Measurements from ENCODE around the gene BLTP3A. TPM values are rescaled to one million over a fixed set of nuclear protein-coding genes. Genes with fewer than 3 reads are reported as not detected.

Gene BLTP3A
- total RNA-seq, 1 donor from 2014 or later, result 16.5 TPM

DNA sequence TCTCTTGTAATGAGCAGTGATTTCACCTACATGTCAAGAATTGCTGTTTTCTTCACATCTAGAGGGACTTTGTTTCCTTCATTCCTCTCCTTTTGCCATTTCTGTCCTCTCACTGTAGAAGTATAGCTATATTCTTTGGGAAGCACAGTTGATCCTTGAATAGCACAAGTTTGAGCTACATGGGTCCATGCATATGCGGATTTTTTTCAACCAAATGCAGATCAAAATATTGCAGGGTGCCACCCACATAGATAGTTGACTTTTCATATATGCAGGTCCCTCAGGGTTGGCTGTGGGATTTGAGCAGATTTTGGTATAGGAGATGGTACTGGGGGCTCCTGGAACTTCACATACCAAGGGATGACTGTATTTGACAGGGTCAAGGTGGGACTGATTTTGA lies 41.1 kb downstream of the BLTP3A start:
- TF ChIP-seq, protein P1, sequence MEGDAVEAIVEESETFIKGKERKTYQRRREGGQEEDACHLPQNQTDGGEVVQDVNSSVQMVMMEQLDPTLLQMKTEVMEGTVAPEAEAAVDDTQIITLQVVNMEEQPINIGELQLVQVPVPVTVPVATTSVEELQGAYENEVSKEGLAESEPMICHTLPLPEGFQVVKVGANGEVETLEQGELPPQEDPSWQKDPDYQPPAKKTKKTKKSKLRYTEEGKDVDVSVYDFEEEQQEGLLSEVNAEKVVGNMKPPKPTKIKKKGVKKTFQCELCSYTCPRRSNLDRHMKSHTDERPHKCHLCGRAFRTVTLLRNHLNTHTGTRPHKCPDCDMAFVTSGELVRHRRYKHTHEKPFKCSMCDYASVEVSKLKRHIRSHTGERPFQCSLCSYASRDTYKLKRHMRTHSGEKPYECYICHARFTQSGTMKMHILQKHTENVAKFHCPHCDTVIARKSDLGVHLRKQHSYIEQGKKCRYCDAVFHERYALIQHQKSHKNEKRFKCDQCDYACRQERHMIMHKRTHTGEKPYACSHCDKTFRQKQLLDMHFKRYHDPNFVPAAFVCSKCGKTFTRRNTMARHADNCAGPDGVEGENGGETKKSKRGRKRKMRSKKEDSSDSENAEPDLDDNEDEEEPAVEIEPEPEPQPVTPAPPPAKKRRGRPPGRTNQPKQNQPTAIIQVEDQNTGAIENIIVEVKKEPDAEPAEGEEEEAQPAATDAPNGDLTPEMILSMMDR (IDR thresholded peaks at IDR 0.05; ENCODE audit: borderline replicate concordance), result no peak
- Histone ChIP-seq H3K36me3 (peaks cover 83% of the 10 kb centered on the region), H3K4me3 (no peak overlapping the region), H3K9me3 (replicated peaks) (no peaks in the 10 kb centered on the region), H3K27me3 (ENCODE audit: low read depth) (no peaks in the 10 kb centered on the region), H3K27ac (replicated peaks) (no peak overlapping the region), H3K4me1 (no peaks in the 10 kb centered on the region)
- intact Hi-C loops (cut with micrococcal nuclease), result no loop called here
- no peak for DNase-seq

DNA sequence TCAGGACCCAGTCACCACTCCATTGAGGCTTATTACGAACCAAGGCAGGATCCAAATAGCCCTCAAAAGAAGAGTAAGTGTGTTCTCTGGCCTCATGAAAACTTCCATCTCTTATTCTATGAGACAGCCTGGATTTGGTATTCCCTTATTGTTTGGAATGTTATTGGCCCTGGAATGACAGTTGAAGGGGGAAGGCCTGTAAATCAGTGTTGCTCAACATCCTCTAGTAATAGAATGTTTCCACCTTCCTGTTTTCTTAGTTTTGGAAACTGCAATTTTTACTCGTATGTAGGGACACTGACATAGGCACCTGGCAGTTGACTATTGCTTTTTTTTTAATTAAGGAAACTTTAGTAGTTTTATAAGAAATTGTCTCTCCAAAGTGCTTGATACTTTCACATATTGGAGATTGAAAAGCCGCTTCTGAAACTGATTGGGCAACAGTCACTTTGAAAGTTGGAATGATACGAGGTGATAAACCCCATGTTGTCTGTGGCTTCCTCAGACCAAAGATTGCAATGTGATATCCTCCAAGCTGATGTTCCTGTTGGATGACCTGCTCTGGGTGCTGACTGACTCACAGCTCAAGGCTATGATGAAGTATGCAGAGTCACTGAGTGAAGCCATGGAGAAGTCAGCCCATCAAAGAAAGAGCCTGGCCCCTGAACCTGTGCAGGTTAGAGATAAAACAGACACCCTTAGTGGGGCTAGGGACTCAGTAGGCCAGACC lies 43.1 kb downstream of the BLTP3A start:
- no peak overlapping the region for H3K27ac ChIP-seq (replicated peaks)
- intact Hi-C loops (cut with micrococcal nuclease), result no loop called here

DNA sequence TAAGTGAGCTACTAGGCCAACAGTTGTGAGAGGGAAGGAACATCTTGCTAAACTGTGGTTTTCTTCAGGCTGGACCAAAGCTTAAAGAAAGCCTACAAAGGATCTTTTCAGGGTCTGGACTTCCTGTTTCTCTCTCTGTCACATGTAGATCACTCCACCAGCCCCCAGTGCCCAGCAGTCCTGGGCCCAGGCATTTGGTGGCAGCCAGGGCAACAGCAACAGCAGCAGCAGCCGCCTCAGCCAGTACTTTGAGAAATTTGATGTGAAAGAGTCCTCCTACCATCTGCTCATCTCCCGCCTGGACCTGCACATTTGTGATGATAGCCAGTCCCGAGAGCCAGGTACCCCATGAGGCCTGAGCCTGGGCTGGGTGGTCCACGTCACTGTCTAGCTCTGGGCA lies 44.1 kb downstream of the BLTP3A start:
- intact Hi-C loops (cut with micrococcal nuclease), result no loop called here
- DNase-seq, result no peak
- Histone ChIP-seq H3K36me3 (peaks cover 67% of the 10 kb centered on the region), H3K27ac (replicated peaks) (no peak overlapping the region), H3K4me3 (no peak overlapping the region), H3K27me3 (ENCODE audit: low read depth) (no peaks in the 10 kb centered on the region), H3K9me3 (replicated peaks) (no peaks in the 10 kb centered on the region), H3K4me1 (peaks cover 4% of the 10 kb centered on the region)
- TF ChIP-seq, protein P1 (IDR thresholded peaks at IDR 0.05; ENCODE audit: borderline replicate concordance), result no peak

More for the DNA sequence above, 43.1 kb downstream of the BLTP3A start:
- H3K4me3 ChIP-seq, result no peak overlapping the region
- H3K36me3 ChIP-seq, result peaks cover 74% of the 10 kb centered on the region
- TF ChIP-seq, protein P1 (IDR thresholded peaks at IDR 0.05; ENCODE audit: borderline replicate concordance), result no peak
- no peaks in the 10 kb centered on the region for H3K27me3 ChIP-seq (ENCODE audit: low read depth)
- no peak for DNase-seq
- H3K4me1 ChIP-seq, result peaks cover 3% of the 10 kb centered on the region
- no peaks in the 10 kb centered on the region for H3K9me3 ChIP-seq (replicated peaks)

DNA sequence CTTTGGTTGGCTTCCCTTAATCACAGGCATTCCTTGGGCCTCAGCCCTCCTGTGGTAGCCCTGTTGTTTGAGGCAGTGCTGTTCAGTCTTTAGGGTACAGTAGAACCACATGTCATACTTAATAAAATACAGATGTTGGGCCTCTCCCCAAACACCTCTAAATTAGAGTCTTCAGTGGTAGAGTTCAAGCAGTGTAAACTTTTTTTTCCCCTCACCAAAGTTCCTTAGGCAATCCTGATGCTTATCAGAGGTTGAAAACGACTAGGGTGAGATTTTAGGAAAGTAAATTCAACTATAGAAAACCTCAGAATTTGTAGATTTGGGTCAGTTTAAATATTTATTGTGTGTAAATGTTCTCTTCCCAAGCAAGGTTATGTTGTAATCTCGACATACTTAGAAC lies 44.6 kb downstream of the BLTP3A start:
- H3K27me3 ChIP-seq (ENCODE audit: low read depth), result no peaks in the 10 kb centered on the region
- no peak overlapping the region for H3K27ac ChIP-seq (replicated peaks)
- peaks cover 4% of the 10 kb centered on the region for H3K4me1 ChIP-seq
- H3K36me3 ChIP-seq, result peaks cover 64% of the 10 kb centered on the region
- TF ChIP-seq, protein P1 (IDR thresholded peaks at IDR 0.05; ENCODE audit: borderline replicate concordance), result no peak
- no peaks in the 10 kb centered on the region for H3K9me3 ChIP-seq (replicated peaks)
- intact Hi-C loops (cut with micrococcal nuclease), result no loop called here
- DNase-seq, result no peak
- H3K4me3 ChIP-seq, result no peak overlapping the region

DNA sequence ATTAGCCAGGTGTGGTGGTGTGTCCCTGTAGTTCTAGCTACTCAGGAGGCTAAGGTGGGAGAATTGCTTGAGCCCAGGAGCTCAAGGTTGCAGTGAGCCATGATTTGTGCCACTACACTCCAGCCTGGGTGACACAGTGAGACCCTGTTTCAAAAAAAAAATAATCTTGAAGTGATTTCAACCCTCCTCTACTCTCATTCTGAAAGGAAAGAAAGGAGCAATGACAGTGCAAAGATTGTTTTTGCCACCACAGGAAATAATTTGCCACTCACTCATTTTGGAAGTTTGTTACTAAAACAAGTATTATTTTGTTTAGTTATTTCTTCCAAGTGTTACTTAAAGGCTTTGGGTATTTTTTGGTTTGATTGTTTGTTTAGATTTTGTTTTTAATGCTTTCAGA lies 45.6 kb downstream of the BLTP3A start:
- no peak overlapping the region for H3K4me3 ChIP-seq
- TF ChIP-seq, protein P1 (IDR thresholded peaks at IDR 0.05; ENCODE audit: borderline replicate concordance), result no peak
- intact Hi-C loops (cut with micrococcal nuclease), result no loop called here
- DNase-seq, result no peak
- H3K27ac ChIP-seq (replicated peaks), result no peak overlapping the region
- H3K27me3 ChIP-seq (ENCODE audit: low read depth), result no peaks in the 10 kb centered on the region
- no peaks in the 10 kb centered on the region for H3K9me3 ChIP-seq (replicated peaks)
- peaks cover 4% of the 10 kb centered on the region for H3K4me1 ChIP-seq
- H3K36me3 ChIP-seq, result peaks cover 66% of the 10 kb centered on the region
